Lower lobe of right lung (tissue), 2 donors: ENCODE data around the gene CELF4. TPM values are rescaled to one million over a fixed set of nuclear protein-coding genes. Genes with fewer than 3 reads are reported as not detected.

Experiments used
- ATAC-seq, 2 donors: fragments of 200-7000 bp; cut with Tn5 transposase; one replicate each; pipeline ENCODE4 v1.9.1; 2020 to 2022; ENCODE audit warnings: mild to moderate bottlenecking in 2 of 2, moderate library complexity in 2 of 2
- DNase-seq: peaks from one replicate; pipeline ENCODE4 v3.0.0-alpha.2; 2020
- H3K27ac ChIP-seq: fragments of 200-600 bp; one replicate; pipeline ENCODE4 v1.8.0; 2022
- H3K27me3 ChIP-seq: fragments of 200-600 bp; one replicate; pipeline ENCODE4 v1.8.0; 2022; ENCODE audit warnings: low read depth
- H3K36me3 ChIP-seq: fragments of 200-600 bp; one replicate; pipeline ENCODE4 v1.8.0; 2022; ENCODE audit warnings: mild to moderate bottlenecking
- H3K4me1 ChIP-seq: fragments of 200-600 bp; one replicate; pipeline ENCODE4 v1.8.0; 2022
- H3K4me3 ChIP-seq: fragments of 200-600 bp; one replicate; pipeline ENCODE4 v1.8.0; 2022; ENCODE audit warnings: mild to moderate bottlenecking
- H3K9me3 ChIP-seq: fragments of 200-600 bp; one replicate; pipeline ENCODE4 v1.8.0; 2022
- intact Hi-C: fragments of 100-400 bp; cut with DNase I; formaldehyde crosslinking; loops from one replicate; pipeline ENCODE4 v1.11.0; 2022
- total RNA-seq: library from RNA; stranded (reverse); fragmentation: NEBNext Ultra II Directional; extraction: Animal tissue kit (Norgen Biotek cat#: 25700); gene quantifications from one replicate; pipeline ENCODE4 v1.2.1, GENCODE V29; 2021
- TF ChIP-seq, protein P1 (sequence below): fragments of 200-600 bp; IDR thresholded peaks from one replicate; pipeline ENCODE4 v1.8.0; 2022; ENCODE audit warnings: antibody characterized with exemption, mild to moderate bottlenecking
- donor health status: DM: no; HTN: yes; CAD: no; lungs with severe emphysema.

Gene CELF4
- total RNA-seq, 1 donor from 2014 or later: 0.38 TPM

- TF ChIP-seq, protein P1, sequence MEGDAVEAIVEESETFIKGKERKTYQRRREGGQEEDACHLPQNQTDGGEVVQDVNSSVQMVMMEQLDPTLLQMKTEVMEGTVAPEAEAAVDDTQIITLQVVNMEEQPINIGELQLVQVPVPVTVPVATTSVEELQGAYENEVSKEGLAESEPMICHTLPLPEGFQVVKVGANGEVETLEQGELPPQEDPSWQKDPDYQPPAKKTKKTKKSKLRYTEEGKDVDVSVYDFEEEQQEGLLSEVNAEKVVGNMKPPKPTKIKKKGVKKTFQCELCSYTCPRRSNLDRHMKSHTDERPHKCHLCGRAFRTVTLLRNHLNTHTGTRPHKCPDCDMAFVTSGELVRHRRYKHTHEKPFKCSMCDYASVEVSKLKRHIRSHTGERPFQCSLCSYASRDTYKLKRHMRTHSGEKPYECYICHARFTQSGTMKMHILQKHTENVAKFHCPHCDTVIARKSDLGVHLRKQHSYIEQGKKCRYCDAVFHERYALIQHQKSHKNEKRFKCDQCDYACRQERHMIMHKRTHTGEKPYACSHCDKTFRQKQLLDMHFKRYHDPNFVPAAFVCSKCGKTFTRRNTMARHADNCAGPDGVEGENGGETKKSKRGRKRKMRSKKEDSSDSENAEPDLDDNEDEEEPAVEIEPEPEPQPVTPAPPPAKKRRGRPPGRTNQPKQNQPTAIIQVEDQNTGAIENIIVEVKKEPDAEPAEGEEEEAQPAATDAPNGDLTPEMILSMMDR: no peak
- intact Hi-C loops: no loop called here
- DNase-seq: no peak
These were observed 63.0 kb downstream of the CELF4 start for GRCh38 chr18:37502601-37503000.

GRCh38 chr18:37502036-37502435 is 63.6 kb downstream of the CELF4 start:
- DNase-seq: no peak
- ATAC-seq: no peak
- Histone ChIP-seq H3K4me1 (no peaks in the 10 kb centered on the region), H3K9me3 (no peaks in the 10 kb centered on the region), H3K4me3 (no peak overlapping the region), H3K36me3 (no peaks in the 10 kb centered on the region), H3K27ac (no peak overlapping the region), H3K27me3 (no peaks in the 10 kb centered on the region)
- TF ChIP-seq, protein P1: no peak
- intact Hi-C loops: no loop called here

More at GRCh38 chr18:37502601-37503000, 63.0 kb downstream of the CELF4 start:
- Histone ChIP-seq H3K27ac (no peak overlapping the region), H3K36me3 (no peaks in the 10 kb centered on the region), H3K27me3 (no peaks in the 10 kb centered on the region), H3K9me3 (no peaks in the 10 kb centered on the region), H3K4me3 (no peak overlapping the region), H3K4me1 (no peaks in the 10 kb centered on the region)
- ATAC-seq: no peak

DNA sequence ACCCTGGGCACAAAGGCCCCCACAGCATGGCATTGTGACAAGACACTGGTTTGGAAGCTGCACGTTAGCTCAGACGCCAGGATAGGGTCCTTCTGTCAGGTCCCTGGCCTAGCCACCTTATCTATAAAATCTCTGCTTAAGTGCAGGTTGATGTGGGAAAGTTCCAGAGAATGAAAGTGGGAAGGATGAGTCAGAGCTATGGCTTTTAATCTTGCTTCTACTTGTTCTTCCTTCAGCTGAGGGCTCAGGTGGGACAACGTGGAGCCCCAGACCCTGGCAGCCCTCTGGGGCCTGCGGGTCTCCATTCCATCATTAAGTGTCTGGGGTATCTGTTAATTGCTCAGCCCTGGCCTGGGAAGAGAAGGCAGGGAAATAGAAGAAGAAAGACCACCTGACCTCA is 64.5 kb downstream of the CELF4 start:
- intact Hi-C loops: no loop called here
- no peak for ATAC-seq
- Histone ChIP-seq H3K36me3 (no peaks in the 10 kb centered on the region), H3K27me3 (no peaks in the 10 kb centered on the region), H3K4me3 (no peak overlapping the region), H3K27ac (no peak overlapping the region), H3K4me1 (no peaks in the 10 kb centered on the region), H3K9me3 (no peaks in the 10 kb centered on the region)
- DNase-seq: no peak
- TF ChIP-seq, protein P1: no peak

GRCh38 chr18:37499913-37500312 is 65.7 kb downstream of the CELF4 start:
- Histone ChIP-seq H3K4me1 (no peaks in the 10 kb centered on the region), H3K27ac (no peak overlapping the region), H3K27me3 (no peaks in the 10 kb centered on the region), H3K9me3 (no peaks in the 10 kb centered on the region), H3K4me3 (no peak overlapping the region), H3K36me3 (no peaks in the 10 kb centered on the region)
- intact Hi-C loops: no loop called here
- TF ChIP-seq, protein P1: no peak
- ATAC-seq (no peak), DNase-seq (no peak)

GRCh38 chr18:37499044-37499443 is 66.6 kb downstream of the CELF4 start:
- intact Hi-C loops: no loop called here
- TF ChIP-seq, protein P1: no peak
- H3K9me3 ChIP-seq: no peaks in the 10 kb centered on the region
- no peak for DNase-seq
- H3K4me1 ChIP-seq: no peaks in the 10 kb centered on the region
- no peak overlapping the region for H3K27ac ChIP-seq
- no peaks in the 10 kb centered on the region for H3K27me3 ChIP-seq
- no peak for ATAC-seq
- no peak overlapping the region for H3K4me3 ChIP-seq
- no peaks in the 10 kb centered on the region for H3K36me3 ChIP-seq
